K562 (cell line): Measurements from ENCODE around the gene FAM117A. TPM values are rescaled to one million over a fixed set of nuclear protein-coding genes. Genes with fewer than 3 reads are reported as not detected.

Experiments used
- FOXA3 ChIP-seq, 2 experiments: fragments of 450-650 bp in 1 of 2; sonication (generic) in 1 of 2; formaldehyde crosslinking; IDR thresholded peaks in 1 of 2; conservative IDR thresholded peaks in 1 of 2; 2 replicates each; pipeline versions ENCODE4 v1.4.0 to v1.8.0; 2020 to 2022; ENCODE audit warnings: mild to moderate bottlenecking in 2 of 2, missing genetic modification reagents in 1 of 2
- HDAC6 ChIP-seq: IDR thresholded peaks from 2 replicates; pipeline ENCODE4 v1.6.1; 2012; ENCODE audit warnings: low read depth, mild to moderate bottlenecking, control low read depth, inconsistent platforms, low read length, moderate library complexity
- MAZ ChIP-seq, 2 experiments: fragments of 450-650 bp in 1 of 2; sonication (generic) in 1 of 2; formaldehyde crosslinking; IDR thresholded peaks in 1 of 2; conservative IDR thresholded peaks in 1 of 2; 2 replicates each; pipeline versions ENCODE4 v1.4.0 to v1.5.0; 2020; ENCODE audit warnings: mild to moderate bottlenecking in 1 of 2, missing genetic modification reagents in 1 of 2
- MYNN ChIP-seq, 2 experiments: sonication (generic); formaldehyde crosslinking in 1 of 2; IDR thresholded peaks; 2 replicates each; pipeline versions ENCODE4 v1.5.0 to v1.6.1; 2016 to 2020; ENCODE audit warnings: antibody characterized with exemption in 1 of 2, missing genetic modification reagents in 1 of 2
- NCOA6 ChIP-seq: fragments of 450-650 bp; IDR thresholded peaks from 2 replicates; pipeline ENCODE4 v1.6.1; 2017; ENCODE audit warnings: mild to moderate bottlenecking
- NR0B1 ChIP-seq: fragments of 450-650 bp; IDR thresholded peaks from one replicate; pipeline ENCODE4 v1.6.1; 2018; ENCODE audit warnings: mild to moderate bottlenecking, moderate library complexity; ENCODE audit not compliant: partially characterized antibody
- POLR2A ChIP-seq: fragments of 450-650 bp; conservative IDR thresholded peaks from 2 replicates; pipeline ENCODE4 v1.6.1; 2016
- STAT6 ChIP-seq: sonication (generic); formaldehyde crosslinking; IDR thresholded peaks from 2 replicates; pipeline ENCODE4 v1.8.1; 2023; ENCODE audit warnings: mild to moderate bottlenecking, missing genetic modification reagents
- TEAD1 ChIP-seq, 2 experiments: fragments of 450-650 bp in 1 of 2; sonication (generic) in 1 of 2; formaldehyde crosslinking; IDR thresholded peaks; 2 replicates each; pipeline versions ENCODE4 v1.4.0 to v1.8.0; 2020 to 2022; ENCODE audit warnings: mild to moderate bottlenecking in 2 of 2, missing genetic modification reagents in 1 of 2
- TRIM24 ChIP-seq, 2 experiments: fragments of 450-650 bp; IDR thresholded peaks; 2 replicates each; pipeline ENCODE4 v1.6.1; 2016
- ZNF12 ChIP-seq: sonication (generic); formaldehyde crosslinking; IDR thresholded peaks from 2 replicates; pipeline ENCODE4 v1.4.0; 2020; ENCODE audit warnings: mild to moderate bottlenecking, missing genetic modification reagents
- ZNF217 ChIP-seq: sonication (generic); formaldehyde crosslinking; IDR thresholded peaks from 2 replicates; pipeline ENCODE4 v1.8.0; 2022; ENCODE audit warnings: mild to moderate bottlenecking, missing genetic modification reagents
- ZNF764 ChIP-seq: fragments of 250-450 bp; sonication (Bioruptor Pico); IDR thresholded peaks from 2 replicates; pipeline ENCODE4 v1.4.0; 2020; ENCODE audit warnings: low read depth, mild to moderate bottlenecking, moderate library complexity
- polyA plus RNA-seq, 8 experiments: library from polyadenylated mRNA; depleted of rRNA in 4 of 8; stranded (reverse) in 5 of 8; unstranded in 3 of 8; fragments of >200 nt; fragmentation: Nextera tagmentation in 2 of 8; fragmentation: Illumina TruSeq in 1 of 8; extraction: Ambion mirVana in 2 of 8; extraction: Trizol in 1 of 8; gene quantifications; 2 replicates each; pipeline versions ENCODE4 v1.2.1 to v1.2.3, GENCODE V29; 2011 to 2014; ENCODE audit warnings: inconsistent platforms in 1 of 8, missing spikeins in 1 of 8
- total RNA-seq, 7 experiments: library from RNA; depleted of rRNA in 6 of 7; stranded (reverse); fragments of >200 nt in 6 of 7; fragmentation: Illumina TruSeq in 2 of 7; extraction: Trizol in 2 of 7; gene quantifications; 2 replicates each; pipeline versions ENCODE4 v1.2.1 to v1.2.3, GENCODE V29; 2011 to 2021; ENCODE audit warnings: low replicate concordance in 1 of 7
- TF ChIP-seq, protein P1 (sequence below): fragments of 450-650 bp; IDR thresholded peaks from 2 replicates; pipeline ENCODE4 v1.6.1; 2017; ENCODE audit warnings: antibody characterized with exemption, mild to moderate bottlenecking
- TF ChIP-seq, protein P2 (sequence below), 2 experiments: fragments of 200-800 bp in 1 of 2; sonication (Bioruptor generic) in 1 of 2; sonication (generic) in 1 of 2; formaldehyde crosslinking in 1 of 2; IDR thresholded peaks in 1 of 2; conservative IDR thresholded peaks in 1 of 2; 2 replicates each; pipeline versions ENCODE4 v1.5.0 to v1.6.1; 2016 to 2020; ENCODE audit warnings: missing compliant biosample characterization in 1 of 2, missing genetic modification characterization in 1 of 2, missing genetic modification reagents in 1 of 2

FAM117A gene
- total and polyA plus RNA-seq, 9 of the 15 experiments (the other 6 are each of a cell fraction or from before 2014, with no cell fraction given), result 3.1 to 79.7 (median 36.6) TPM

DNA sequence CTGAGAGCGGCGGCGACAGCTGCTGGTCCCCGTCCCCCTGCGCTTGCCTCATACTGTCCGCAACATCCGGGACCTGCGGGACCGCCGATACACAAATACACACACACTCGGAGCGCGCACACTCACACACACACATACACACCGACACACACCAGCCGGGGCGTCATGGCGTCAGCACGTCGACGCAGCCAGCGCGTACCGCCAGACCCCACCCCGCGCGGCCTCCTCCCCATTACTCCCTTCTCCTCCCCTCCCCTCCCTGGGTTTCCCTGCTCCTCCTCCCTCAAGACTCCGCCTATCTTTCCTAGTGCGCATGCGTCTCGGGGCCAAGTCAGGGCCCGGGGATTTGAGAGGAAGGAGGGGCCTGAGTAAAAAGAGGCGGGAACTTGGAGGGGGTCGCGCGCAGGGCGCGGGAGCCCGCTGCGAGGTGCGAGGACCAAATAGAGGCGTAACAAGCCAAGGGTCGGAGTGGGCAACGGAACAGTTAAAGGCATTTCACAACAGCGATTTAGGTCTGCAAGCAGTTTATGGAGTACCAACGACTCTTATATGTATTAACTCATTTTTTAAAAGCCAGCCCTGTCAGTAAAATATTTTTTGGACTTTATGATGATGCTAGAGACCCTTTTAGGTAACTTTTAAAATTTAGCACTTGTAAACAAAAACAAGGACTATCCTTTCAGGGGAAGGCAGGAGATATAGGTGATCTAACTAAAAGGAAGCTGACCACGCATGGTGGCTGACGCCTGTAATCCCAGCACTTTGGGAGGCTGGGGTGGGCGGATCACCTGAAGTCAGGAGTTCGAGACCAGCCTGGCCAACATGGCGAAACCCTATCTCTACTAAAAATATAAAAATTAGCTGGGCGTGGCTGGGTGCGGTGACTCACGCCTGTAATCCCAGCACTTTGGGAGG is 85.7 kb downstream of the FAM117A start, which contains the start of gene SPOP (continued):
- TF ChIP-seq POLR2A (peak; percentile 77; the same call in 1 of the 2 replicates), ZNF764 (CRISPR knock-in tag) (no peak), ZNF217 (no peak), NCOA6 (peak; percentile 97), STAT6 (no peak), TEAD1 (CRISPR knock-in tag; IDR thresholded peaks at IDR 0.05) (peak in 1 of 2 experiments; percentile 62; a peak in 1 of 4 replicates), HDAC6 (0 out of 2 replicates have a peak, but pooled peaks have one; percentile 5), NR0B1 (no peak), FOXA3 (CRISPR knock-in tag; conservative IDR thresholded peaks at IDR 0.05 in 1 of 2, IDR thresholded peaks at IDR 0.05 in 1 of 2) (0 out of 4 replicates have a peak, but pooled peaks of 1 of the 2 experiments have one; percentile 25), MYNN (IDR thresholded peaks at IDR 0.05) (peak; percentile 91), MYNN (CRISPR knock-in tag; IDR thresholded peaks at IDR 0.05) (no peak), ZNF12 (CRISPR knock-in tag) (no peak), TRIM24 (IDR thresholded peaks at IDR 0.05) (0 out of 4 replicates have a peak, but pooled peaks of 1 of the 2 experiments have one; percentile 7), MAZ (CRISPR knock-in tag; conservative IDR thresholded peaks at IDR 0.05 in 1 of 2, IDR thresholded peaks at IDR 0.05 in 1 of 2) (peak; percentile 89 to 96)
- TF ChIP-seq, protein P1, sequence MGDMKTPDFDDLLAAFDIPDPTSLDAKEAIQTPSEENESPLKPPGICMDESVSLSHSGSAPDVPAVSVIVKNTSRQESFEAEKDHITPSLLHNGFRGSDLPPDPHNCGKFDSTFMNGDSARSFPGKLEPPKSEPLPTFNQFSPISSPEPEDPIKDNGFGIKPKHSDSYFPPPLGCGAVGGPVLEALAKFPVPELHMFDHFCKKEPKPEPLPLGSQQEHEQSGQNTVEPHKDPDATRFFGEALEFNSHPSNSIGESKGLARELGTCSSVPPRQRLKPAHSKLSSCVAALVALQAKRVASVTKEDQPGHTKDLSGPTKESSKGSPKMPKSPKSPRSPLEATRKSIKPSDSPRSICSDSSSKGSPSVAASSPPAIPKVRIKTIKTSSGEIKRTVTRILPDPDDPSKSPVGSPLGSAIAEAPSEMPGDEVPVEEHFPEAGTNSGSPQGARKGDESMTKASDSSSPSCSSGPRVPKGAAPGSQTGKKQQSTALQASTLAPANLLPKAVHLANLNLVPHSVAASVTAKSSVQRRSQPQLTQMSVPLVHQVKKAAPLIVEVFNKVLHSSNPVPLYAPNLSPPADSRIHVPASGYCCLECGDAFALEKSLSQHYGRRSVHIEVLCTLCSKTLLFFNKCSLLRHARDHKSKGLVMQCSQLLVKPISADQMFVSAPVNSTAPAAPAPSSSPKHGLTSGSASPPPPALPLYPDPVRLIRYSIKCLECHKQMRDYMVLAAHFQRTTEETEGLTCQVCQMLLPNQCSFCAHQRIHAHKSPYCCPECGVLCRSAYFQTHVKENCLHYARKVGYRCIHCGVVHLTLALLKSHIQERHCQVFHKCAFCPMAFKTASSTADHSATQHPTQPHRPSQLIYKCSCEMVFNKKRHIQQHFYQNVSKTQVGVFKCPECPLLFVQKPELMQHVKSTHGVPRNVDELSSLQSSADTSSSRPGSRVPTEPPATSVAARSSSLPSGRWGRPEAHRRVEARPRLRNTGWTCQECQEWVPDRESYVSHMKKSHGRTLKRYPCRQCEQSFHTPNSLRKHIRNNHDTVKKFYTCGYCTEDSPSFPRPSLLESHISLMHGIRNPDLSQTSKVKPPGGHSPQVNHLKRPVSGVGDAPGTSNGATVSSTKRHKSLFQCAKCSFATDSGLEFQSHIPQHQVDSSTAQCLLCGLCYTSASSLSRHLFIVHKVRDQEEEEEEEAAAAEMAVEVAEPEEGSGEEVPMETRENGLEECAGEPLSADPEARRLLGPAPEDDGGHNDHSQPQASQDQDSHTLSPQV, result peak; percentile 72; the same call in 1 of the 2 replicates
- TF ChIP-seq, protein P2, sequence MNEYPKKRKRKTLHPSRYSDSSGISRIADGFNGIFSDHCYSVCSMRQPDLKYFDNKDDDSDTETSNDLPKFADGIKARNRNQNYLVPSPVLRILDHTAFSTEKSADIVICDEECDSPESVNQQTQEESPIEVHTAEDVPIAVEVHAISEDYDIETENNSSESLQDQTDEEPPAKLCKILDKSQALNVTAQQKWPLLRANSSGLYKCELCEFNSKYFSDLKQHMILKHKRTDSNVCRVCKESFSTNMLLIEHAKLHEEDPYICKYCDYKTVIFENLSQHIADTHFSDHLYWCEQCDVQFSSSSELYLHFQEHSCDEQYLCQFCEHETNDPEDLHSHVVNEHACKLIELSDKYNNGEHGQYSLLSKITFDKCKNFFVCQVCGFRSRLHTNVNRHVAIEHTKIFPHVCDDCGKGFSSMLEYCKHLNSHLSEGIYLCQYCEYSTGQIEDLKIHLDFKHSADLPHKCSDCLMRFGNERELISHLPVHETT (CRISPR knock-in tag; conservative IDR thresholded peaks at IDR 0.05 in 1 of 2, IDR thresholded peaks at IDR 0.05 in 1 of 2), result peak in 1 of 2 experiments; percentile 42; a peak in 2 of 4 replicates
